Measurements from ENCODE around the gene RRP9. TPM values are rescaled to one million over a fixed set of nuclear protein-coding genes. Genes with fewer than 3 reads are reported as not detected.

RRP9 gene
- total RNA-seq, 1 experiment from 2014 or later = 49.9 TPM

- TF ChIP-seq, protein P1, sequence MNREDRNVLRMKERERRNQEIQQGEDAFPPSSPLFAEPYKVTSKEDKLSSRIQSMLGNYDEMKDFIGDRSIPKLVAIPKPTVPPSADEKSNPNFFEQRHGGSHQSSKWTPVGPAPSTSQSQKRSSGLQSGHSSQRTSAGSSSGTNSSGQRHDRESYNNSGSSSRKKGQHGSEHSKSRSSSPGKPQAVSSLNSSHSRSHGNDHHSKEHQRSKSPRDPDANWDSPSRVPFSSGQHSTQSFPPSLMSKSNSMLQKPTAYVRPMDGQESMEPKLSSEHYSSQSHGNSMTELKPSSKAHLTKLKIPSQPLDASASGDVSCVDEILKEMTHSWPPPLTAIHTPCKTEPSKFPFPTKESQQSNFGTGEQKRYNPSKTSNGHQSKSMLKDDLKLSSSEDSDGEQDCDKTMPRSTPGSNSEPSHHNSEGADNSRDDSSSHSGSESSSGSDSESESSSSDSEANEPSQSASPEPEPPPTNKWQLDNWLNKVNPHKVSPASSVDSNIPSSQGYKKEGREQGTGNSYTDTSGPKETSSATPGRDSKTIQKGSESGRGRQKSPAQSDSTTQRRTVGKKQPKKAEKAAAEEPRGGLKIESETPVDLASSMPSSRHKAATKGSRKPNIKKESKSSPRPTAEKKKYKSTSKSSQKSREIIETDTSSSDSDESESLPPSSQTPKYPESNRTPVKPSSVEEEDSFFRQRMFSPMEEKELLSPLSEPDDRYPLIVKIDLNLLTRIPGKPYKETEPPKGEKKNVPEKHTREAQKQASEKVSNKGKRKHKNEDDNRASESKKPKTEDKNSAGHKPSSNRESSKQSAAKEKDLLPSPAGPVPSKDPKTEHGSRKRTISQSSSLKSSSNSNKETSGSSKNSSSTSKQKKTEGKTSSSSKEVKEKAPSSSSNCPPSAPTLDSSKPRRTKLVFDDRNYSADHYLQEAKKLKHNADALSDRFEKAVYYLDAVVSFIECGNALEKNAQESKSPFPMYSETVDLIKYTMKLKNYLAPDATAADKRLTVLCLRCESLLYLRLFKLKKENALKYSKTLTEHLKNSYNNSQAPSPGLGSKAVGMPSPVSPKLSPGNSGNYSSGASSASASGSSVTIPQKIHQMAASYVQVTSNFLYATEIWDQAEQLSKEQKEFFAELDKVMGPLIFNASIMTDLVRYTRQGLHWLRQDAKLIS (CRISPR knock-in tag; IDR thresholded peaks at IDR 0.05; ENCODE audit: borderline replicate concordance) = no peak
Observed at GRCh38 chr3:51934991-51935885, 6.5 kb downstream of the RRP9 start (continued).

DNA sequence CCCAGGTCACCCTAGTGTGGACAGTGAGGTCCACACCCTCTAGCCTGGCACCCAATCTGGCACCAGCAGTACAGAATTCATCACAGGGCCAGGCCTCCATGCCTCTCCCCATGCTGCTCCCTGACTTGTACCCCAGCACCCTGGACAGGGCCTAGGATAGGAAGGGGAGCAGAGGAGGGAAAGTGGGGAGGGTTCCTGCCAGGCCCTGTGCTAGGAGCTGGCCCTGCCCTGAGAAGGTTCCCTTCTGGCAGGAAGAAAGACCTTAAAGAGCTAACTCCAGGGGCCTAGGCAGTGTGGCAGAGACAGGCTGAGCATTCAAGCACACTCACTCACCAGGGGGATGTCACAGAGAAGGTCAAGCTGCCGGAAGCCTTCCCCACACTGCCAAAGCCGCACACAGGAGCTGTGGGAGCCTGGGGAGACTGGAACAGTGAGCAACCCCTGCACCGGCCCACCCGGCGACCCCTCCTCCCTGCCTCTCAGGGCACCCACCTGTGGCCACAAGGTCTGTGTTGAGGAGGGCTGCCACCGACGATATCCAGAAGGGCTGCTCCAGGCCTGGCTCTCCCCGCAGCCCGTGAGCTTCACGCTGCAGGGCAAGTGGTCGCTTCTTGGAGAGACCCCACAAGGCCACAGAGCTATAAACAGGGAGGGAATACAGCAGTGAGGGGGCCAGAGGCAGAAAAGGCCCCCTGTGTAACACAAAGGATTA, 7.4 kb downstream of the RRP9 start:
- H3K27ac Mint-ChIP-seq = no peak overlapping the region

DNA sequence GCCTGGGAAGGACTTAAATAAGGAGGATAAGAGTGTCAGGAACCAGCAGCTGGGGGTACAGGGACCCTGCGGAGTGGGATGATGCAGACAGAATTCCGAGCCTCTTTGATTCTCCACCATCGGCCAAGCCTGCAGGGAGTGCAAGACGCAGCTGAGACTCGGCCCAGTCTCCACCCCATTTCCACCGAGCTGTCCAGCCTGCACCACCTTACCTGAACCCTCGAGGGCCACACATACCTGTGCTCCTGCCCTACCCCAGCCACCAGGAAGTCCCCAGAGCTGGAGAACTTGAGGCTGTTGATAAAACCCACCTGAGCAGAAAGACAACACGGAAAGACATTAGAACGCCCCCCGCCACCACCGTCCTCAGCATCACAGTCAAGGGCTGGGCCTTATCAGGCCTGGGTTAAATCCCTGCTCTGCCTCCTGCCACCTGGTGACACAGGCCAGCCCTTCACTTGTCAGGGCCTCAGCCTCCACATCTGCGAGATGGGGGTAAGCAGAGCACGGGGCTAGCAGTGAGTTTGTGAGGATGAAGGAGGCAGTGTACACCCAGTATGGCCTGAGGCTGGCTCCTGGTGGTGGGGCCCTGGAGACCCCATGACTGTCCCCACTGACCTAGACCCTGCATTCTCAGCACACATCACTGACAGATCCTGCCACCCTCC, 8.1 kb downstream of the RRP9 start:
- peaks cover 48% of the 10 kb centered on the region for H3K36me3 Mint-ChIP-seq
- no peak overlapping the region for H3K4me3 Mint-ChIP-seq
- no peak for ATAC-seq
- H3K9me3 Mint-ChIP-seq = no peaks in the 10 kb centered on the region
- no peaks in the 10 kb centered on the region for H3K27me3 Mint-ChIP-seq (ENCODE audit: low read depth)
- POLR2A ChIA-PET = no interaction called here
- CTCF ChIA-PET = interaction anchor here (0.6 kb wide), 1 partner anchor 215 kb away, joined by 4 read pairs; no protein-coding TSS in a partner anchor
- H3K27ac Mint-ChIP-seq = no peak overlapping the region
- H3K4me1 Mint-ChIP-seq = no peaks in the 10 kb centered on the region
- DNase-seq (ENCODE audit: low spot score) = no peak
- TF ChIP-seq SP1 (CRISPR knock-in tag; conservative IDR thresholded peaks at IDR 0.05) (no peak), TCF7 (CRISPR knock-in tag; IDR thresholded peaks at IDR 0.05; ENCODE audit: low read depth) (no peak), E2F1 (CRISPR knock-in tag; IDR thresholded peaks at IDR 0.05) (no peak), JAZF1 (CRISPR knock-in tag; IDR thresholded peaks at IDR 0.05) (no peak), MYBL2 (CRISPR knock-in tag; IDR thresholded peaks at IDR 0.05) (no peak), MXD4 (CRISPR knock-in tag; IDR thresholded peaks at IDR 0.05; ENCODE audit: borderline replicate concordance) (no peak), CDX4 (CRISPR knock-in tag; IDR thresholded peaks at IDR 0.05; ENCODE audit: borderline replicate concordance) (no peak), ZNF121 (CRISPR knock-in tag; IDR thresholded peaks at IDR 0.05) (no peak), ETV6 (CRISPR knock-in tag; IDR thresholded peaks at IDR 0.05) (no peak), NR2C2 (CRISPR knock-in tag; IDR thresholded peaks at IDR 0.05) (no peak), IRF2 (CRISPR knock-in tag; IDR thresholded peaks at IDR 0.05; ENCODE audit: borderline replicate concordance, low read depth) (no peak), FOXK1 (CRISPR knock-in tag; IDR thresholded peaks at IDR 0.05) (no peak)
- TF ChIP-seq, protein P2, sequence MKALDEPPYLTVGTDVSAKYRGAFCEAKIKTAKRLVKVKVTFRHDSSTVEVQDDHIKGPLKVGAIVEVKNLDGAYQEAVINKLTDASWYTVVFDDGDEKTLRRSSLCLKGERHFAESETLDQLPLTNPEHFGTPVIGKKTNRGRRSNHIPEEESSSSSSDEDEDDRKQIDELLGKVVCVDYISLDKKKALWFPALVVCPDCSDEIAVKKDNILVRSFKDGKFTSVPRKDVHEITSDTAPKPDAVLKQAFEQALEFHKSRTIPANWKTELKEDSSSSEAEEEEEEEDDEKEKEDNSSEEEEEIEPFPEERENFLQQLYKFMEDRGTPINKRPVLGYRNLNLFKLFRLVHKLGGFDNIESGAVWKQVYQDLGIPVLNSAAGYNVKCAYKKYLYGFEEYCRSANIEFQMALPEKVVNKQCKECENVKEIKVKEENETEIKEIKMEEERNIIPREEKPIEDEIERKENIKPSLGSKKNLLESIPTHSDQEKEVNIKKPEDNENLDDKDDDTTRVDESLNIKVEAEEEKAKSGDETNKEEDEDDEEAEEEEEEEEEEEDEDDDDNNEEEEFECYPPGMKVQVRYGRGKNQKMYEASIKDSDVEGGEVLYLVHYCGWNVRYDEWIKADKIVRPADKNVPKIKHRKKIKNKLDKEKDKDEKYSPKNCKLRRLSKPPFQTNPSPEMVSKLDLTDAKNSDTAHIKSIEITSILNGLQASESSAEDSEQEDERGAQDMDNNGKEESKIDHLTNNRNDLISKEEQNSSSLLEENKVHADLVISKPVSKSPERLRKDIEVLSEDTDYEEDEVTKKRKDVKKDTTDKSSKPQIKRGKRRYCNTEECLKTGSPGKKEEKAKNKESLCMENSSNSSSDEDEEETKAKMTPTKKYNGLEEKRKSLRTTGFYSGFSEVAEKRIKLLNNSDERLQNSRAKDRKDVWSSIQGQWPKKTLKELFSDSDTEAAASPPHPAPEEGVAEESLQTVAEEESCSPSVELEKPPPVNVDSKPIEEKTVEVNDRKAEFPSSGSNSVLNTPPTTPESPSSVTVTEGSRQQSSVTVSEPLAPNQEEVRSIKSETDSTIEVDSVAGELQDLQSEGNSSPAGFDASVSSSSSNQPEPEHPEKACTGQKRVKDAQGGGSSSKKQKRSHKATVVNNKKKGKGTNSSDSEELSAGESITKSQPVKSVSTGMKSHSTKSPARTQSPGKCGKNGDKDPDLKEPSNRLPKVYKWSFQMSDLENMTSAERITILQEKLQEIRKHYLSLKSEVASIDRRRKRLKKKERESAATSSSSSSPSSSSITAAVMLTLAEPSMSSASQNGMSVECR (CRISPR knock-in tag; IDR thresholded peaks at IDR 0.05; ENCODE audit: borderline replicate concordance) = no peak

More for the DNA sequence above, 7.4 kb downstream of the RRP9 start:
- TF ChIP-seq ELF4 (CRISPR knock-in tag; IDR thresholded peaks at IDR 0.05; ENCODE audit: low read depth) (no peak), JUN (CRISPR knock-in tag; IDR thresholded peaks at IDR 0.05) (0 out of 2 replicates have a peak, but pooled peaks have one; percentile 17)
- TF ChIP-seq, protein P3, sequence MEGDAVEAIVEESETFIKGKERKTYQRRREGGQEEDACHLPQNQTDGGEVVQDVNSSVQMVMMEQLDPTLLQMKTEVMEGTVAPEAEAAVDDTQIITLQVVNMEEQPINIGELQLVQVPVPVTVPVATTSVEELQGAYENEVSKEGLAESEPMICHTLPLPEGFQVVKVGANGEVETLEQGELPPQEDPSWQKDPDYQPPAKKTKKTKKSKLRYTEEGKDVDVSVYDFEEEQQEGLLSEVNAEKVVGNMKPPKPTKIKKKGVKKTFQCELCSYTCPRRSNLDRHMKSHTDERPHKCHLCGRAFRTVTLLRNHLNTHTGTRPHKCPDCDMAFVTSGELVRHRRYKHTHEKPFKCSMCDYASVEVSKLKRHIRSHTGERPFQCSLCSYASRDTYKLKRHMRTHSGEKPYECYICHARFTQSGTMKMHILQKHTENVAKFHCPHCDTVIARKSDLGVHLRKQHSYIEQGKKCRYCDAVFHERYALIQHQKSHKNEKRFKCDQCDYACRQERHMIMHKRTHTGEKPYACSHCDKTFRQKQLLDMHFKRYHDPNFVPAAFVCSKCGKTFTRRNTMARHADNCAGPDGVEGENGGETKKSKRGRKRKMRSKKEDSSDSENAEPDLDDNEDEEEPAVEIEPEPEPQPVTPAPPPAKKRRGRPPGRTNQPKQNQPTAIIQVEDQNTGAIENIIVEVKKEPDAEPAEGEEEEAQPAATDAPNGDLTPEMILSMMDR (IDR thresholded peaks at IDR 0.05) = no peak
- Mint-ChIP-seq H3K9me3 (no peaks in the 10 kb centered on the region), H3K4me1 (no peaks in the 10 kb centered on the region), H3K27me3 (ENCODE audit: low read depth) (no peaks in the 10 kb centered on the region), H3K4me3 (no peak overlapping the region), H3K36me3 (peaks cover 52% of the 10 kb centered on the region)
- DNase-seq (ENCODE audit: low spot score) (no peak), ATAC-seq (no peak)
- POLR2A ChIA-PET = no interaction called here
- CTCF ChIA-PET = interaction anchor here (1.2 kb wide), 1 partner anchor 114 kb away, joined by 3 read pairs; no protein-coding TSS in a partner anchor

All from WTC11 (cell line).